AG04450 (cell line): ENCODE measurements around the gene MAPKAP1. TPM values are rescaled to one million over a fixed set of nuclear protein-coding genes. Genes with fewer than 3 reads are reported as not detected.
A peak's percentile ranks its signal among the peaks of the same experiment; 100 is the strongest.

Experiments
- CTCF ChIA-PET: fragments of 300-600, 350-600 bp; formaldehyde crosslinking; extraction: SDS; loops from one replicate; lab custom pipeline; 2022; ENCODE audit warnings: antibody characterized with exemption, inconsistent platforms; lab: Charles Lee
- POLR2A ChIA-PET: fragments of 350-600 bp; formaldehyde crosslinking; extraction: SDS; loops from one replicate; lab custom pipeline; 2021; ENCODE audit warnings: antibody characterized with exemption, inconsistent platforms; lab: Yijun Ruan, JAX
- DNase-seq: peaks from one replicate; pipeline ENCODE4 v3.0.0-alpha.2; 2011; ENCODE audit warnings: low read depth, low spot score
- H3K27ac ChIP-seq: one replicate; pipeline ENCODE4 v1.5.1; 2012; ENCODE audit warnings: low read depth, low read length, control low read depth
- H3K27me3 ChIP-seq: one replicate; pipeline ENCODE4 v1.6.0; 2012; ENCODE audit warnings: low read length; ENCODE audit not compliant: control insufficient read depth, insufficient read depth
- H3K4me3 ChIP-seq: 2 replicates; pipeline ENCODE4 v1.5.1; 2011; ENCODE audit warnings: mild to moderate bottlenecking, low read depth, low read length, control low read depth
- H3K9me3 ChIP-seq: 2 replicates; pipeline ENCODE4 v1.5.1; 2012; ENCODE audit warnings: low read length; ENCODE audit not compliant: control insufficient read depth, insufficient read depth
- polyA plus RNA-seq: library from polyadenylated mRNA; depleted of rRNA; stranded (reverse); fragments of >200 nt; gene quantifications from 2 replicates; pipeline ENCODE4 v1.2.3, GENCODE V29; 2011
- TF ChIP-seq, protein P1 (sequence below): IDR thresholded peaks from 2 replicates; pipeline ENCODE4 v1.5.1; 2011; ENCODE audit warnings: low read depth, low read length, control low read depth, inconsistent platforms

Gene MAPKAP1
- polyA plus RNA-seq, 1 experiment: 140 TPM

DNA sequence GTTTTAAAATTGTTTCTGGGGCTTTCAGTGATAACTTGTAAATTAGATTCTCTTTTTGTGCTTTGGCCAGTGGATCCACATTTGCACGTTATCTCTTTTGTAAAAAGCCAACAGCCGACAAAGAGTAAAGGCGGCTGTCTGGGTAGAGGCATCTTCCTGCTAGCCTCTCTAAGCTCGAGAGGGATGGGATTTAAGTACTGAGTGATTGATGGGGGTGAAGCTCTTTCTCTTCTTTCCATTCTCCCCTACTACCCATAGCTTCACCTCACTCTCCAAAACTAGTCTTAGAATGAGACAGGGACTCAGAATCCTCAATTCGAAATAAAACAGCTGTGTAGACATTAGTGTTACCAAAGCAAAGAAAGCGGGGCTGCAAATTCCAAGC, 43.6 kb upstream of the MAPKAP1 start:
- TF ChIP-seq, protein P1, sequence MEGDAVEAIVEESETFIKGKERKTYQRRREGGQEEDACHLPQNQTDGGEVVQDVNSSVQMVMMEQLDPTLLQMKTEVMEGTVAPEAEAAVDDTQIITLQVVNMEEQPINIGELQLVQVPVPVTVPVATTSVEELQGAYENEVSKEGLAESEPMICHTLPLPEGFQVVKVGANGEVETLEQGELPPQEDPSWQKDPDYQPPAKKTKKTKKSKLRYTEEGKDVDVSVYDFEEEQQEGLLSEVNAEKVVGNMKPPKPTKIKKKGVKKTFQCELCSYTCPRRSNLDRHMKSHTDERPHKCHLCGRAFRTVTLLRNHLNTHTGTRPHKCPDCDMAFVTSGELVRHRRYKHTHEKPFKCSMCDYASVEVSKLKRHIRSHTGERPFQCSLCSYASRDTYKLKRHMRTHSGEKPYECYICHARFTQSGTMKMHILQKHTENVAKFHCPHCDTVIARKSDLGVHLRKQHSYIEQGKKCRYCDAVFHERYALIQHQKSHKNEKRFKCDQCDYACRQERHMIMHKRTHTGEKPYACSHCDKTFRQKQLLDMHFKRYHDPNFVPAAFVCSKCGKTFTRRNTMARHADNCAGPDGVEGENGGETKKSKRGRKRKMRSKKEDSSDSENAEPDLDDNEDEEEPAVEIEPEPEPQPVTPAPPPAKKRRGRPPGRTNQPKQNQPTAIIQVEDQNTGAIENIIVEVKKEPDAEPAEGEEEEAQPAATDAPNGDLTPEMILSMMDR: no peak
- DNase-seq: no peak
- Histone ChIP-seq H3K9me3 (no peaks in the 10 kb centered on the region; the same call in 1 of the 2 replicates), H3K27me3 (no peaks in the 10 kb centered on the region), H3K4me3 (peak overlapping the region; percentile 91), H3K27ac (no peak overlapping the region)
- POLR2A ChIA-PET: interaction anchor here (1.5 kb wide), 1 partner anchor 44 kb away, joined by 4 read pairs; the partner anchor contains the start of gene MAPKAP1
- CTCF ChIA-PET: no interaction called here

DNA sequence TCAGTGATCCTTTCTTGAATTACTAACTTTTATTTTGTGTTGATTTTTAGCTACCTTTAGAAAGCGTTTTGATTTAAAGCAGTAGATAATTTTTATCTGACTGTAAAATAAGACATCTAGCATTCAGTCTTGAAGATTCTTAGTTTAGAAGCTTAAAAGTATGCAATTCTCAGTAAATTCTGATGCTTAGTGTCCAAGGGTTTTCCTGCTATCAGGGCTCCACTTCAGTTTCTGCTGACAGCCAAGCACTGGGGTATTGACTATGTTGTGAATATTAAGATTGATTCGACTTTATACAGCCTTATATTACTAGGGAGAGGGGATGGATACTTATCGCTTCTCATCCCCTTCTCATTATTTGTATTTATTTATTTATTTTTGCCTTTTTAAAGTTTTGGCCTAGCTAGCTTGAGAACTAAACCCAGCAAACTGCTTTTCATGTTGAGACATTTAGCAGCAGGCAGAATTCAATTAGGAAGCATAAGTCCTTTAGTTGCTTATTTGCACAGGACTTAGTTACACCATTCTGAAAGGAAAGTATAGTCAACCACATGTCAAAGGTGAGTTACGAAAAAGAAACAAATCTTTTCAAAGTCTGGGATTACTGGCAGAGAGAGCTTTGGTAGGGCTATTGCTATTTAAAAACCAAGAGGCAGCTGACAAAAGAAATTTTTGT, 43.1 kb upstream of the MAPKAP1 start:
- H3K4me3 ChIP-seq: peak overlapping the region; percentile 91
- no peak overlapping the region for H3K27ac ChIP-seq
- TF ChIP-seq, protein P1: no peak
- H3K27me3 ChIP-seq: no peaks in the 10 kb centered on the region
- POLR2A ChIA-PET: interaction anchor here (1.5 kb wide), 1 partner anchor 43 kb away, joined by 4 read pairs; the partner anchor contains the start of gene MAPKAP1
- peak; percentile 38 for DNase-seq
- no peaks in the 10 kb centered on the region; the same call in 1 of the 2 replicates for H3K9me3 ChIP-seq
- CTCF ChIA-PET: no interaction called here

DNA sequence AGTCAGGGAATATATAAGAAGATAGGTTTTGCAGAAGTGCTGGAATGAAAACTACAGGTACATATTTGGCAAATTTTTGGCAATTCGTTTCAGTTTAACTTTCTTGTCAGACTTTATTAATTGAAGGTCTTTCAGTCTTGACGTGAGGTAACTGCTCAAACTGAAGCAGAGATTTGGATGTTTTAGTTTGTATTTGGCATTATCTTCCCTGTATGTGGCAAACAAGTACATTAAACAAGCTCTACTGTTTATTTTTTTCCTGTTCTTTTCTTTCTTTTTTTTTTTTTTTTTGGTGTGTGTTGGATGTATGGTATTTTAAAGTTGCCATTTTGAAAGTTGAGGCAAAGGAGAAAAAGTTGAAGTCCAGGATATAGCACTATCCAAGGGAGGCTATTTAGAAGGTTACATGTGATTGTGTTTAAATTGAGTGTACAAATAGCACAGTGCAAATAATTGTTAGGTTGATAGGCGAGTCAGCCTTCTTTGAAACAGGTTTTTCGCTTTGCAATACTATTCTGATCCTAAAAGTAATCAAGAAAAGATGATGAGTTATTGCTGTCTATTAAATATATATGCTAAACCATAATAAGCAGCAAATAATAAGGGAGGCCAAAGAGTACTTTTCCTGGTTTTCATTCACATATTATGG, 42.4 kb upstream of the MAPKAP1 start:
- ChIA-PET POLR2A (no interaction called here), CTCF (no interaction called here)
- no peak for DNase-seq
- peak overlapping the region; percentile 91 for H3K4me3 ChIP-seq
- no peaks in the 10 kb centered on the region; the same call in 1 of the 2 replicates for H3K9me3 ChIP-seq
- no peak overlapping the region for H3K27ac ChIP-seq
- TF ChIP-seq, protein P1: no peak
- no peaks in the 10 kb centered on the region for H3K27me3 ChIP-seq

DNA sequence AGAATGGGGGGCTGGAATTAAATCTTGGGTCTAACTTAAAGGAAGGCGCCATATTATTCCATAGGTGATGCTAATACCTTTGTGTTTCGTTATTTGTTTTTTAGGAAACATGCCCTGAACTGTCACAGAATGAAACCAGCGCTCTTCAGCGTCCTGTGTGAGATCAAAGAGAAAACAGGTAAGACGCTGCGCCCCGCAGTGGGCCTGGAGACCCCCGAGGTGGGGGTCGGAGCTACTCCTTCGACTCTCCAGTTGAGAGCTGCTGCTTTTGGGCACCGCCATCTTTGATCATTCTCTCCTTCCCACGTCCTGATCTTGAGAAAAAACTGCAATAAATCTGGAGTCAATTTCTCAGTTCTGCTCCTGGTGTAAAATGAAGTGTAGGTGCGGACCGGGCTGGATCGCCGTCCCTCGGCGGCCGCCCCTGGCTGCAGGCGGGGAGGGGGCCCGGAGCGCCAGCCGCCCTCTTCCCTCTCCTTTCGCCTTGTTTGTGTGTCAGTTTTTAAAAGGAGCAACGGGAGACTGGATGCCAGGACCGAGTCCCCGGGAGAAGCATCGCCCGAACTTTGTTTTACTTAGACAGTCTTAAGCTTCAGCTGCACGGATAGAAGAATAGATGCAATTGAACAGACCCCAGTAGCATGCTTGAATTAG, 41.6 kb upstream of the MAPKAP1 start:
- POLR2A ChIA-PET: no interaction called here
- peak overlapping the region; percentile 4 for H3K27ac ChIP-seq

More for the DNA sequence above, 41.6 kb upstream of the MAPKAP1 start:
- Histone ChIP-seq H3K9me3 (no peaks in the 10 kb centered on the region; the same call in 1 of the 2 replicates), H3K4me3 (peak overlapping the region; percentile 91), H3K27me3 (no peaks in the 10 kb centered on the region)
- TF ChIP-seq, protein P1: no peak
- CTCF ChIA-PET: no interaction called here
- no peak for DNase-seq
